ENCODE data around the gene SC5D.

Gene SC5D

DNA sequence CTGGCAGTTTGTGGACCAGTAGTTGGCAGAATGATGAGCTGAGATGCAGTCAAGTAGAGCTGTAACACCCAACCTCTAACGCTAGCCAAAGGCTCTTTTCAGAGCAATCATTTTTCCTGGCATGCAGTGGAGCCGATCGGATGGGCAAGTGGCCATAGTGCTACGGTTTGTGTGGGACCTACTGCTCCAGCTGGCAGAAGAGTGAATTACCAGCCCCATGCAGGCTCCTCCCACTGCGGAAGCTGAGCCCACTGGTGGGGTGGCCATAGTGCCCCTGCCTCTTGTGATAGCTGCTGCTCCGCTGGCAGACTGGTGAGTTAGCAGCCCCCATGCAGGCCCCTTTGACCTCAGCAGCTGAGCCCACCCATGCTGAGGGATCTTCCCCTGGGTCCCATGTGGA lies 27.0 kb upstream of the SC5D start:
- no peaks in the 10 kb centered on the region for H3K27me3 ChIP-seq (ENCODE audit: control insufficient read depth, insufficient read depth, low read length)

DNA sequence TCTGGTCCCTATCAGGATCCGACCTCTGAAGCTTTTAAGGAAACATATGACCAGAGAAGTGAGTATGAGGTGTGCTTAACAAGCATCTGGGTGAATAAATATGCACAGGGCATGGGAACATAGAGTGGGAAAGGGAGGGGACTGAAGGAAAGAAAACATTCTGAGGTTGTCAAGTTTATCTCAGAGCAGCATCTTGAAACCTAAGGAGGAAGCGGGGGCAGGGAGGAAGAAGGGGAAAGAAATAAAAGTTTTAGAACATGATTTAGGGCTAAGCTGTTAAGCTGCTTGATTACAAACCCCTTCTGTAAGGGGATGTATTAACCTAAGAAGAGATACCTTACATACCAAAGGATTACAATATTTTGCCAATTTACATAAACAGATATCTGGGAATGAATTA lies 24.0 kb upstream of the SC5D start:
- Histone ChIP-seq H3K4me3 (ENCODE audit: low read length) (no peak overlapping the region), H3K9ac (ENCODE audit: low read length) (no peak overlapping the region), H3K36me3 (ENCODE audit: control insufficient read depth, insufficient read depth, low read length) (no peaks in the 10 kb centered on the region), H3K27me3 (ENCODE audit: control insufficient read depth, insufficient read depth, low read length) (no peaks in the 10 kb centered on the region), H3K4me1 (ENCODE audit: control insufficient read depth, insufficient read depth, low read length) (no peaks in the 10 kb centered on the region), H3K27ac (ENCODE audit: low read depth, low read length) (no peak overlapping the region)

More for the DNA sequence above, 27.0 kb upstream of the SC5D start:
- Histone ChIP-seq H3K27ac (ENCODE audit: low read depth, low read length) (no peak overlapping the region), H3K36me3 (ENCODE audit: control insufficient read depth, insufficient read depth, low read length) (no peaks in the 10 kb centered on the region), H3K4me1 (ENCODE audit: control insufficient read depth, insufficient read depth, low read length) (no peaks in the 10 kb centered on the region), H3K9ac (ENCODE audit: low read length) (no peak overlapping the region), H3K4me3 (ENCODE audit: low read length) (no peak overlapping the region)

DNA sequence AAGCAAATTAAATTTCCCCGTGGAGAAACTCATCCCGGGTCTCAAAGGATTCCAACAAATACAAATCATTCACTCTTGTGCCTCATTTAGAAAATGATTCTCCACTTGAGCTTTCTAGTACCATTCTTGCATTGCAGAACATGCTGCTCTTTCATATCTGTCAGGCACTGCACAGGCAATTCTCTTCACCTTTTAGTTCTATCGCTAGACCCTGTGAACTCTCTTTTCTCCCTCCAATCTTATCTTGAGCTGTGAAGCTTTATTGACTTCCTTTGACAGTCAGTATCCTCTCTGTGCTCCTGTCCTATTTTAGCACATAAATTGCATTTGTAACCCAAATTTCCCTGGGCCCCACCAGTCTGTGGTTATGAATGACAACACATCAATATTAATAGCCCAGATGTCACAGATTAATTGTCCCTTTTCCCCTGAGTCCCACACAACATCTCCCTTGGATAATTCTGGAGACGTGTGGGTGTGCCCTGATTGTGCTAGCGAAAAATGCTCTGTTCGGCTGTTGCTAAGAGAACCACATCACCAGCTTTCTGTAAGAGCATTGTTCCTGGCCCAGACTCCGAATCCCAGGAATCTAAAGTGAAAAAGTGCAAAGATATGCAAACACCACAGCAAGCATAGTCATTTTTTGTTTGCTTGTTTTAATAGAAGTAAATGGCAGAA lies 22.4 kb upstream of the SC5D start:
- Histone ChIP-seq H3K4me1 (ENCODE audit: control insufficient read depth, insufficient read depth, low read length) (no peaks in the 10 kb centered on the region), H3K36me3 (ENCODE audit: control insufficient read depth, insufficient read depth, low read length) (no peaks in the 10 kb centered on the region), H3K9ac (ENCODE audit: low read length) (no peak overlapping the region), H3K27ac (ENCODE audit: low read depth, low read length) (no peak overlapping the region), H3K4me3 (ENCODE audit: low read length) (no peak overlapping the region), H3K27me3 (ENCODE audit: control insufficient read depth, insufficient read depth, low read length) (no peaks in the 10 kb centered on the region)

DNA sequence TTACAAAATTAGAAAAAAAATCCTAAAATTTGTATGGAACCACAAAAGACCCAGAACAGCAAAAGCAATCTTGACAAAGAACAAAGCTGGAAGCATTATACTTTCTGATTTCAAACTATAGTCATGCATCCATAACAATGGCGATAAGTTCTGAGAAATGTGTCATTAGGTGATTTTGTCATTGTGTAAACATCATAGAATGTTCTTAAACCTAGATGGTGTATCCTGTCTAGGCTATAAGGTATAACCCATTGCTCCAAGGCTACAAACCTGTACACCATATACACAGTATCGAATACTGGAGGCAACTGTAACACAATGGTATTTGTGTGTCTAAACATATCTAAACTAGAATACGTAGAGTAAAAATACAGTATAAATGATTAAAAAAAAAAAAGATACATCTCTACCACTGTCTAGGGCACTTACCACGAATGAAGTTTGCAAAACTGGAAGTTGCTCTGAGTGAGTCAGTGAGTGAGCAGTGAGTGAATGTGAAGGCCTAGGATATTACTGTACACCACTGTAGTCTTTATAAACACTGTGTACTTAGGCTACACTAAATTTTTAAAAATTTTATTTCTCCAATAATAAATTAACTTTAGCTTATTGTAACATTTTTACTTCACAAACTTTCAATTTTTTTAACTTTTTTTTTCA lies 18.1 kb upstream of the SC5D start:
- Histone ChIP-seq H3K4me1 (ENCODE audit: control insufficient read depth, insufficient read depth, low read length) (no peaks in the 10 kb centered on the region), H3K27me3 (ENCODE audit: control insufficient read depth, insufficient read depth, low read length) (no peaks in the 10 kb centered on the region), H3K9ac (ENCODE audit: low read length) (no peak overlapping the region), H3K27ac (ENCODE audit: low read depth, low read length) (no peak overlapping the region), H3K36me3 (ENCODE audit: control insufficient read depth, insufficient read depth, low read length) (no peaks in the 10 kb centered on the region), H3K4me3 (ENCODE audit: low read length) (no peak overlapping the region)

DNA sequence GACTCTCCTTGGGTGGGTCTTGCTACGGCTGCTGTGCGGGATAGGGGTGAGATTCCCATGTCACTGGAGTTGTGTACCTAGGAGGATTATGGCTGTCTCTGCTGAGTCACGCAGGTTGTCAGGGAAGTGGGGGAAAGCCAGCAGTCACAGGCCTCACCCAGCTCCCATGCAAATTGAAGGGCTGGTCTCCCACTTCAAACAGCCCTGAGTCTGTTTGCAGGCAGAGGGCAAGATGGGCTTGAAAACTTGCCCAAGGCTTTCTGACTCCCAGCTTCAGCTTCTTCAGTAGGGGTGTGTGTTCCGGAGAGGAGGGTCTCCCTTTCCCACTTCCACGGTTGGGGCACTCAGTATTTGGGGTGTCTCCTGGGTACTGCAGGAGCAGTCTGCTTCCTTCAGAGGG lies 10.9 kb upstream of the SC5D start:
- H3K9ac ChIP-seq (ENCODE audit: low read length), result no peak overlapping the region
- H3K27me3 ChIP-seq (ENCODE audit: control insufficient read depth, insufficient read depth, low read length), result no peaks in the 10 kb centered on the region
- no peaks in the 10 kb centered on the region for H3K36me3 ChIP-seq (ENCODE audit: control insufficient read depth, insufficient read depth, low read length)
- no peak overlapping the region for H3K4me3 ChIP-seq (ENCODE audit: low read length)
- H3K27ac ChIP-seq (ENCODE audit: low read depth, low read length), result no peak overlapping the region
- no peaks in the 10 kb centered on the region for H3K4me1 ChIP-seq (ENCODE audit: control insufficient read depth, insufficient read depth, low read length)

DNA sequence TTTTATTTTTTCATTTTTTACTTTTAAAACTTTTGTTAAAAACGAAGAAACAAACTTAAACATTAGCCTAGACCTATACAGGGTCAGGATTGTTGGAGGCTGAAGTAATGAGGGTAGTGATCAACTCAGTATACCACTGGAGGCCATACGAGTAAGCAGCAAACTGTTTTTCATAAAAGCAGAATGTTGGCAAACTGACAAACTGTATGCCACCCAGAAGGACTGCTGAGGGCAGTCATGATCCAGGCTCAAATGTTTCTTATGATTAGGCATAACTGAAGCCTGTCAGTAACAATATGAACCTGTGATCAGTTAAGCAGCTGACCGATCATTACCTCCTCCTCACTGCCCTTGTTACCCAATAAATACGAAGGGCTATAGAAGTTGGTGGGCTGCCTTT lies 10.2 kb upstream of the SC5D start:
- Histone ChIP-seq H3K4me1 (ENCODE audit: control insufficient read depth, insufficient read depth, low read length) (no peaks in the 10 kb centered on the region), H3K27me3 (ENCODE audit: control insufficient read depth, insufficient read depth, low read length) (no peaks in the 10 kb centered on the region), H3K9ac (ENCODE audit: low read length) (no peak overlapping the region), H3K4me3 (ENCODE audit: low read length) (no peak overlapping the region), H3K27ac (ENCODE audit: low read depth, low read length) (no peak overlapping the region), H3K36me3 (ENCODE audit: control insufficient read depth, insufficient read depth, low read length) (no peaks in the 10 kb centered on the region)

DNA sequence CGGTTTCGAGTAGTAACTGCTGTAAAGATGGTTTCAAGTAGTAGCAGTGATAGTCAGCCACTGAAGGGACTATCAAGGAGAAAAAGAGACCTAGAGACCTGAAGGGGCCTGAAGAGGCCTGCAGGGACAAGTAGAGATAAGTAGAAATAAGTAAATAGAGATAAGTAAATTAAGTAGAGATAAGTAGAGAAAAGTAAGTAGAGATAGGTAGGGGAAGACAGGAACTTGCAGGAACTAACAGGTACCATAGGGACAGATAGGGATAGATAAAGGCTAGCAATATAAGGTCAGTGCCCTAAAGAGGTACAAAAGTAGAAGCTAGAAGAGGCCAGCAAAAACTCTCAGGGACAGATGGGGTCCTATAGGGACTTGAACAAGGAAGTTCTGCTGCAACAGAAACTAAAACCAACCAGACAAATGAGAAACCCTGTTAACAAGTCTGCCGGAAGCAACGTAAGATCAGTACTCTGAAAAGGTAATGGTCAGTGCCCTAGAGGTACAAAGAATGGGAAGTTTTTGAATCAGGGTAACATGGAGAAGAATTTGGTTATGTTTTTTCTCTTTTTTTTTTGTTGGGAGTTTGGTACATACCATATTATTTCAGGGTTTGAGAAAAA lies 9.6 kb upstream of the SC5D start:
- Histone ChIP-seq H3K27ac (ENCODE audit: low read depth, low read length) (no peak overlapping the region), H3K4me3 (ENCODE audit: low read length) (no peak overlapping the region), H3K9ac (ENCODE audit: low read length) (no peak overlapping the region), H3K27me3 (ENCODE audit: control insufficient read depth, insufficient read depth, low read length) (no peaks in the 10 kb centered on the region), H3K36me3 (ENCODE audit: control insufficient read depth, insufficient read depth, low read length) (no peaks in the 10 kb centered on the region), H3K4me1 (ENCODE audit: control insufficient read depth, insufficient read depth, low read length) (no peaks in the 10 kb centered on the region)

DNA sequence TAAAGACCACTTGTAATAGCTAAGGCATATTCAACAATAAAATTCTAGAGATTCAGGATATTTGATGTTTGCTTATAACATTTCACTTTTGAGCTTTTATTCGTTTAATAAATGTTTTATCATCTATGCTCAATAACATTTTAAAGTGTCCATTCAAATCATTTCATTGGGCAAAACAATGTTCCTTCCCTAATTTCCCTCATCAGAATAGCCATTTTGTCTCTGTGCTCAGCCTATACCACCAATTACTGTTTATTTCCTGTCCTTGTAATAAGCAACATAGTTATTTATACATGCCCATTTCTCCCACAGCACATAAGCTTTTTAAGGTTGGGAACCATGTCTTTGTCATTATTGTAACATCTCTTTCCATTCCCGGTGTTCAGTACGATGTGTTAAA lies 1.3 kb upstream of the SC5D start:
- H3K27ac ChIP-seq (ENCODE audit: low read depth, low read length), result no peak overlapping the region
- no peaks in the 10 kb centered on the region for H3K36me3 ChIP-seq (ENCODE audit: control insufficient read depth, insufficient read depth, low read length)
- no peaks in the 10 kb centered on the region for H3K27me3 ChIP-seq (ENCODE audit: control insufficient read depth, insufficient read depth, low read length)
- H3K9ac ChIP-seq (ENCODE audit: low read length), result no peak overlapping the region
- peaks cover 4% of the 10 kb centered on the region for H3K4me1 ChIP-seq (ENCODE audit: control insufficient read depth, insufficient read depth, low read length)
- H3K4me3 ChIP-seq (ENCODE audit: low read length), result no peak overlapping the region

DNA sequence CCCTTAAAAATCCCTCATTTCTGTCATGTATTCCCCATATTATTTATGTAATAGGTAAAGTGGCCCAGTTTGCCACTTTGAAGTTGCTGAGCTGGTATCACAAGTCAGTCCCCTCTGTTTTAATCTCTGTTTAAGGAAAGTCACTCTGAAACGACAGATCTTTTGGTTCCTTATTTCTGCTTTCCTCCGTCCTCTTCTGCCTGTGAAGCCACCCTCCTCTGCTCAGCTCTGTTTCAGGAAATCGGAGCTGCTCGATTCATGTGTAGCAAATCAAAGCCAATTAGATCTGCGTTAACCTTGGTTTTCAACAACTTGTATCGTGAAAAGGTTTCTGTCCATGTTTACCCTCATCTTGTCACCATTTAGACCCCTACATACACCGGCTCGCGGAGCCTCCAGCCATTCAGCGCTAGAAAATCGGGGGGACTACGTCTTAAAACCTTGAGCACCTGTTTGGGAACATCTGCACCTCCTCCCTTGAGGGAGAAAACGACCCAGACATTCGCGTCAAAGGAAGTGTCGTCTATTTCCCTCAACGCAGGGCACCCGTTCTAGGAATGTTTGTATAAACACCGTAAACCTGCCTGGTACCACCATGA lies 576 bp upstream of the SC5D start:
- Histone ChIP-seq H3K27me3 (ENCODE audit: control insufficient read depth, insufficient read depth, low read length) (no peaks in the 10 kb centered on the region), H3K36me3 (ENCODE audit: control insufficient read depth, insufficient read depth, low read length) (no peaks in the 10 kb centered on the region), H3K27ac (ENCODE audit: low read depth, low read length) (peak overlapping the region; percentile 81), H3K9ac (ENCODE audit: low read length) (peak overlapping the region; percentile 84), H3K4me3 (ENCODE audit: low read length) (peak overlapping the region; percentile 86), H3K4me1 (ENCODE audit: control insufficient read depth, insufficient read depth, low read length) (peaks cover 4% of the 10 kb centered on the region)

DNA sequence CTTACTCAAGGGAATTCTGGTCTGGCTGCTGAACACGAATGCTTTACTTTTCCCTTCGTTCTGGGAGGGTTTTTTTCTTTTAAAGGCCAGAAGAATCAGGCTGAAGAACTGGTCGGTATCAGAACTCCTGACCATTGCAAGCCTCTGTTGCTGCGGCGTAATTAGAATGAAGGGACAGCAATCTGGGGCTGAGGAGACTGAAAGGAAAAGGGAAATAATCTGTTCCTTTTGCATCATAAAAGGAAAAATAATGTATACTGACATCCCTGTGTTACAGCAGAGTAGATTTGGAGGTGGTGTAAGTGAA lies 670 bp downstream of the SC5D start:
- Histone ChIP-seq H3K4me1 (ENCODE audit: control insufficient read depth, insufficient read depth, low read length) (peaks cover 4% of the 10 kb centered on the region), H3K4me3 (ENCODE audit: low read length) (peak overlapping the region; percentile 86), H3K27me3 (ENCODE audit: control insufficient read depth, insufficient read depth, low read length) (no peaks in the 10 kb centered on the region), H3K36me3 (ENCODE audit: control insufficient read depth, insufficient read depth, low read length) (no peaks in the 10 kb centered on the region), H3K27ac (ENCODE audit: low read depth, low read length) (peak overlapping the region; percentile 81), H3K9ac (ENCODE audit: low read length) (peak overlapping the region; percentile 91)

DNA sequence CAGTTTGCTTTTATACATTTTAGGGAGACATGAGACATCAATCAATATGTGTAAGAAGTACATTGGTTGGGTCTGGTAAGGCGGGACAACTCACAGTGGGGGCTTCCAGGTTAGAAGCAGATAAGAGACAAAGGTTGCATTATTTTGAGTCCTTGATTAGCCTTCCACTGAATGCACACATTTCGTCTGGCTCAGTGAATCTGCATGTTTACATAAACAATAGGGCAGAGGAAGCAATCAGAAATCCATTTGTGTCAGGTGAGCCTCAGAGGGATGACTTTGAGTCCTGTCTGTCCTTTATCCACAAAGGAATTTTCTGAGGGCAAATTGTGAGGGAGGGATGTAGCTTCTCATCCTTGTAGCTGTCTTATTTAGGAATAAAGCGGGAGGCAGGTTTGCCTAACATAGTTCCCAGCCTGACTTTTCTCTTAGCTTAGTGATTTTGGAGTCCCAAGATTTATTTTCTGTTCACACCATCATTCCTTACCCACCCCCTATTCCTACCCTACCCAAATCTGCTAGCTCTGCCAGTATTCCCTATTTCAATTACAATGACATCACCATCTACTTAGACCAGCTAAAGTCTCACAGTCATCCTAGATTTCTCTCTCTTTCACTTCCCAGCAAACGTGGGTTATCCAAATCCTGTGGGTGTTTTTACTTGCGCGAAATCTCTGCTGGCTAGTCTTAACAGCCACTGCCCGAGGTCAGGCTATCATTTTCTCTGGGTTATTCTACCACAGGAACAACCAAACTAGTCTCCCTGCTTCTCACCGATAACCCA lies 2.9 kb downstream of the SC5D start:
- no peaks in the 10 kb centered on the region for H3K27me3 ChIP-seq (ENCODE audit: control insufficient read depth, insufficient read depth, low read length)
- H3K36me3 ChIP-seq (ENCODE audit: control insufficient read depth, insufficient read depth, low read length), result no peaks in the 10 kb centered on the region
- H3K9ac ChIP-seq (ENCODE audit: low read length), result no peak overlapping the region
- no peak overlapping the region for H3K4me3 ChIP-seq (ENCODE audit: low read length)
- no peak overlapping the region for H3K27ac ChIP-seq (ENCODE audit: low read depth, low read length)
- peaks cover 8% of the 10 kb centered on the region for H3K4me1 ChIP-seq (ENCODE audit: control insufficient read depth, insufficient read depth, low read length)

DNA sequence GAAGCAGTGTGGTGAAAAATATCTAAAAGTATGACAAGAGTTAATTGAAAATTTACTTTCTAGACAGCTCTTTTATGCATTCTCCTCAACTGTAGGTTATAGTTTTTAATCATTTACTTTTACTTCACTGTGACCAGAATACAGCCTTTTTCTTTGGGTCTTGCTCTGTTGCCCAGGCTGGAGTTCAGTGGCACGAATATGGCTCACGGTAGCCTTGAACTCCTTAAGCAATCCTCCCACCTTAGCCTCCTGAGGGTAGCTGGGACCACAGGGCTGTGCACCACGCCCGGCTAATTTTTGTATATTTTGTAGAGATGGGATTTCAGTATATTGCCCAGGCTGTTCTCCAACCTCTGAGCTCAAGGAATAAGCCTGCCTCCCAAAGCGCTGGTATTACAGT lies 5.3 kb downstream of the SC5D start:
- H3K9ac ChIP-seq (ENCODE audit: low read length), result no peak overlapping the region
- H3K36me3 ChIP-seq (ENCODE audit: control insufficient read depth, insufficient read depth, low read length), result no peaks in the 10 kb centered on the region
- H3K27me3 ChIP-seq (ENCODE audit: control insufficient read depth, insufficient read depth, low read length), result no peaks in the 10 kb centered on the region
- H3K4me1 ChIP-seq (ENCODE audit: control insufficient read depth, insufficient read depth, low read length), result peaks cover 11% of the 10 kb centered on the region
- no peak overlapping the region for H3K4me3 ChIP-seq (ENCODE audit: low read length)
- no peak overlapping the region for H3K27ac ChIP-seq (ENCODE audit: low read depth, low read length)
